Measurements from ENCODE around the gene CACNA1A. TPM values are rescaled to one million over a fixed set of nuclear protein-coding genes. Genes with fewer than 3 reads are reported as not detected.
A peak's percentile ranks its signal among the peaks of the same experiment; 100 is the strongest.
"Not testable (repeated sequence)": the region's sequence is repeated elsewhere in the genome, so short reads cannot be mapped to it uniquely, and the experiment has no call there.

The CACNA1A gene
- total and polyA plus RNA-seq, 2 experiments from 2014 or later: 3.0 to 8.5 TPM

- Histone ChIP-seq H2AFZ (peak overlapping the region; percentile 70), H3K79me2 (ENCODE audit: insufficient read depth) (no peaks in the 10 kb centered on the region), H3K27ac (peak overlapping the region; percentile 63), H3K4me3 (peak overlapping the region; percentile 60), H3K27me3 (replicated peaks; ENCODE audit: insufficient read depth) (no peaks in the 10 kb centered on the region), H3K9me3 (ENCODE audit: low read depth) (no peaks in the 10 kb centered on the region), H3K4me2 (ENCODE audit: unreplicated experiment) (peak overlapping the region; percentile 62), H3K9me2 (ENCODE audit: insufficient read depth) (no peaks in the 10 kb centered on the region), H3K36me3 (ENCODE audit: low read depth) (no peaks in the 10 kb centered on the region), H4K20me1 (ENCODE audit: insufficient read depth) (no peaks in the 10 kb centered on the region), H3K9ac (peak overlapping the region; percentile 81), H3F3A (ENCODE audit: insufficient read depth) (no peaks in the 10 kb centered on the region), H3K4me1 (ENCODE audit: insufficient read depth) (no peaks in the 10 kb centered on the region)
- no peak for TF ChIP-seq EZH2 (IDR thresholded peaks at IDR 0.05; ENCODE audit: insufficient read depth, poor library complexity, severe bottlenecking)
- no peak for TF ChIP-seq EZH2phosphoT487 (IDR thresholded peaks at IDR 0.05; ENCODE audit: insufficient read depth, low read depth)
- WGBS, 2 experiments (ENCODE audit: low coverage in 1 of 2, low lambda C conversion rate in 2 of 2, missing lambda C conversion rate in 2 of 2): 44 to 64% methylated on average over 41 to 58 of the region's 79 CpGs
- in situ Hi-C loops (cut with MboI): no loop called here
- DNase-seq: peak; percentile 13
Measured at GRCh38 chr19:13207237-13207845, 298.9 kb downstream of the CACNA1A start.

GRCh38 chr19:13206587-13206986, 299.7 kb downstream of the CACNA1A start:
- DNase-seq: no peak
- H3K4me1 ChIP-seq (ENCODE audit: insufficient read depth): no peaks in the 10 kb centered on the region
- no peak for TF ChIP-seq EZH2 (IDR thresholded peaks at IDR 0.05; ENCODE audit: insufficient read depth, poor library complexity, severe bottlenecking)
- no peak for TF ChIP-seq EZH2phosphoT487 (IDR thresholded peaks at IDR 0.05; ENCODE audit: insufficient read depth, low read depth)
- H3K4me2 ChIP-seq (ENCODE audit: unreplicated experiment): no peak overlapping the region
- no peaks in the 10 kb centered on the region for H3K27me3 ChIP-seq (replicated peaks; ENCODE audit: insufficient read depth)
- no peaks in the 10 kb centered on the region for H3K9me2 ChIP-seq (ENCODE audit: insufficient read depth)
- no peaks in the 10 kb centered on the region for H4K20me1 ChIP-seq (ENCODE audit: insufficient read depth)
- no peaks in the 10 kb centered on the region for H3K9me3 ChIP-seq (ENCODE audit: low read depth)
- H2AFZ ChIP-seq: no peak overlapping the region
- 0 out of 2 replicates have a peak overlapping the region, but pooled peaks have one; percentile 81 for H3K9ac ChIP-seq
- no peak overlapping the region for H3K27ac ChIP-seq
- in situ Hi-C loops (cut with MboI): no loop called here
- H3K36me3 ChIP-seq (ENCODE audit: low read depth): no peaks in the 10 kb centered on the region
- H3K79me2 ChIP-seq (ENCODE audit: insufficient read depth): no peaks in the 10 kb centered on the region
- H3F3A ChIP-seq (ENCODE audit: insufficient read depth): no peaks in the 10 kb centered on the region
- 72 to 80% methylated on average over 5 of the region's 5 CpGs for WGBS, 2 experiments (ENCODE audit: low coverage in 1 of 2, low lambda C conversion rate in 2 of 2, missing lambda C conversion rate in 2 of 2)
- no peak overlapping the region for H3K4me3 ChIP-seq

GRCh38 chr19:13202112-13202511, 304.2 kb downstream of the CACNA1A start:
- in situ Hi-C loops (cut with MboI); H3F3A ChIP-seq (ENCODE audit: insufficient read depth); H3K4me2 ChIP-seq (ENCODE audit: unreplicated experiment); H3K79me2 ChIP-seq (ENCODE audit: insufficient read depth); H2AFZ ChIP-seq; H3K4me3 ChIP-seq; H4K20me1 ChIP-seq (ENCODE audit: insufficient read depth); DNase-seq; H3K9me2 ChIP-seq (ENCODE audit: insufficient read depth); H3K27ac ChIP-seq; H3K36me3 ChIP-seq (ENCODE audit: low read depth); H3K9me3 ChIP-seq (ENCODE audit: low read depth); H3K9ac ChIP-seq; H3K27me3 ChIP-seq (replicated peaks; ENCODE audit: insufficient read depth); H3K4me1 ChIP-seq (ENCODE audit: insufficient read depth): not testable (repeated sequence)
- WGBS, 2 experiments (ENCODE audit: low coverage in 1 of 2, low lambda C conversion rate in 2 of 2, missing lambda C conversion rate in 2 of 2): 94 to 96% methylated on average over 7 of the region's 7 CpGs

GRCh38 chr19:13198634-13199033, 307.6 kb downstream of the CACNA1A start:
- Histone ChIP-seq H2AFZ (no peak overlapping the region), H3K9me3 (ENCODE audit: low read depth) (no peaks in the 10 kb centered on the region), H3K27ac (no peak overlapping the region), H4K20me1 (ENCODE audit: insufficient read depth) (no peaks in the 10 kb centered on the region), H3K4me3 (no peak overlapping the region), H3K9me2 (ENCODE audit: insufficient read depth) (no peaks in the 10 kb centered on the region), H3K4me1 (ENCODE audit: insufficient read depth) (no peaks in the 10 kb centered on the region), H3F3A (ENCODE audit: insufficient read depth) (no peaks in the 10 kb centered on the region), H3K9ac (no peak overlapping the region), H3K27me3 (replicated peaks; ENCODE audit: insufficient read depth) (no peaks in the 10 kb centered on the region), H3K36me3 (ENCODE audit: low read depth) (no peaks in the 10 kb centered on the region), H3K4me2 (ENCODE audit: unreplicated experiment) (no peak overlapping the region), H3K79me2 (ENCODE audit: insufficient read depth) (no peaks in the 10 kb centered on the region)
- no peak for DNase-seq
- no peak for TF ChIP-seq EZH2 (IDR thresholded peaks at IDR 0.05; ENCODE audit: insufficient read depth, poor library complexity, severe bottlenecking)
- no peak for TF ChIP-seq EZH2phosphoT487 (IDR thresholded peaks at IDR 0.05; ENCODE audit: insufficient read depth, low read depth)
- WGBS, 2 experiments (ENCODE audit: low coverage in 1 of 2, low lambda C conversion rate in 2 of 2, missing lambda C conversion rate in 2 of 2): 84% methylated on average over 12 to 17 of the region's 18 CpGs
- in situ Hi-C loops (cut with MboI): no loop called here

- Histone ChIP-seq H2AFZ (no peak overlapping the region), H3K36me3 (ENCODE audit: low read depth) (no peaks in the 10 kb centered on the region), H3F3A (ENCODE audit: insufficient read depth) (no peaks in the 10 kb centered on the region), H3K79me2 (ENCODE audit: insufficient read depth) (no peaks in the 10 kb centered on the region), H3K27ac (no peak overlapping the region), H4K20me1 (ENCODE audit: insufficient read depth) (no peaks in the 10 kb centered on the region), H3K27me3 (replicated peaks; ENCODE audit: insufficient read depth) (no peaks in the 10 kb centered on the region), H3K9me3 (ENCODE audit: low read depth) (no peaks in the 10 kb centered on the region), H3K9ac (no peak overlapping the region), H3K4me2 (ENCODE audit: unreplicated experiment) (no peak overlapping the region), H3K4me1 (ENCODE audit: insufficient read depth) (no peaks in the 10 kb centered on the region), H3K4me3 (no peak overlapping the region), H3K9me2 (ENCODE audit: insufficient read depth) (no peaks in the 10 kb centered on the region)
- no peak for DNase-seq
- 71 to 74% methylated on average over 11 of the region's 11 CpGs for WGBS, 2 experiments (ENCODE audit: low coverage in 1 of 2, low lambda C conversion rate in 2 of 2, missing lambda C conversion rate in 2 of 2)
- in situ Hi-C loops (cut with MboI): no loop called here
- TF ChIP-seq EZH2 (IDR thresholded peaks at IDR 0.05; ENCODE audit: insufficient read depth, poor library complexity, severe bottlenecking): no peak
- TF ChIP-seq EZH2phosphoT487 (IDR thresholded peaks at IDR 0.05; ENCODE audit: insufficient read depth, low read depth): no peak
Measured at GRCh38 chr19:13195678-13196077, 310.6 kb downstream of the CACNA1A start.

All from GM23248 (cell line).